ENCODE data around the gene VIPR2. TPM values are rescaled to one million over a fixed set of nuclear protein-coding genes. Genes with fewer than 3 reads are reported as not detected.

The VIPR2 gene
- total RNA-seq, 1 donor from 2014 or later: 0.92 TPM

- Histone ChIP-seq H3K79me2 (ENCODE audit: low read depth) (no peaks in the 10 kb centered on the region), H3K9me3 (ENCODE audit: low read depth) (no peaks in the 10 kb centered on the region), H3K4me1 (no peaks in the 10 kb centered on the region), H3K4me2 (no peak overlapping the region), H3K4me3 (no peak overlapping the region), H3K36me3 (no peaks in the 10 kb centered on the region), H4K20me1 (ENCODE audit: low read depth) (no peaks in the 10 kb centered on the region), H3K27me3 (no peaks in the 10 kb centered on the region), H2AFZ (replicated peaks) (no peak overlapping the region), H3K9ac (no peak overlapping the region), H3F3A (ENCODE audit: low read depth) (no peaks in the 10 kb centered on the region), H3K27ac (no peak overlapping the region)
- Mint-ChIP-seq H3K4me3 (no peak overlapping the region), H3K4me1 (peaks cover 35% of the 10 kb centered on the region), H3K9me3 (peaks cover 2% of the 10 kb centered on the region), H3K27ac (peak overlapping the region; percentile 53), H3K27me3 (ENCODE audit: insufficient read depth, low read depth) (peaks cover 7% of the 10 kb centered on the region), H3K36me3 (no peaks in the 10 kb centered on the region)
- no peak for DNase-seq (ENCODE audit: low spot score)
- TF ChIP-seq CTCF (IDR thresholded peaks at IDR 0.05): no peak
- TF ChIP-seq EZH2 (IDR thresholded peaks at IDR 0.05): no peak
- TF ChIP-seq EZH2phosphoT487 (IDR thresholded peaks at IDR 0.05): no peak
These were observed 73.4 kb downstream of the VIPR2 start for GRCh38 chr7:159071260-159071659.

- no peaks in the 10 kb centered on the region for H3K36me3 ChIP-seq
- no peak for DNase-seq (ENCODE audit: low spot score)
These were observed 74.1 kb downstream of the VIPR2 start for GRCh38 chr7:159070431-159071148.

GRCh38 chr7:159068893-159069448 is 75.7 kb downstream of the VIPR2 start:
- H3K27me3 ChIP-seq: no peaks in the 10 kb centered on the region
- no peak overlapping the region for H3K4me3 ChIP-seq
- Mint-ChIP-seq H3K4me3 (no peak overlapping the region), H3K36me3 (no peaks in the 10 kb centered on the region), H3K4me1 (peaks cover 38% of the 10 kb centered on the region), H3K27ac (peak overlapping the region; percentile 93), H3K27me3 (ENCODE audit: insufficient read depth, low read depth) (peaks cover 7% of the 10 kb centered on the region), H3K9me3 (peaks cover 5% of the 10 kb centered on the region)
- no peaks in the 10 kb centered on the region for H3K36me3 ChIP-seq
- no peak for DNase-seq (ENCODE audit: low spot score)
- H2AFZ ChIP-seq (replicated peaks): no peak overlapping the region
- no peak for TF ChIP-seq CTCF (IDR thresholded peaks at IDR 0.05)
- no peak for TF ChIP-seq EZH2 (IDR thresholded peaks at IDR 0.05)
- no peak for TF ChIP-seq EZH2phosphoT487 (IDR thresholded peaks at IDR 0.05)
- H3K9ac ChIP-seq: no peak overlapping the region
- no peak overlapping the region for H3K4me2 ChIP-seq
- no peaks in the 10 kb centered on the region for H3K9me3 ChIP-seq (ENCODE audit: low read depth)
- no peaks in the 10 kb centered on the region for H3K4me1 ChIP-seq
- no peaks in the 10 kb centered on the region for H3K79me2 ChIP-seq (ENCODE audit: low read depth)
- no peaks in the 10 kb centered on the region for H4K20me1 ChIP-seq (ENCODE audit: low read depth)
- no peaks in the 10 kb centered on the region for H3F3A ChIP-seq (ENCODE audit: low read depth)
- no peak overlapping the region for H3K27ac ChIP-seq

More at GRCh38 chr7:159070431-159071148, 74.1 kb downstream of the VIPR2 start:
- H3K4me3 Mint-ChIP-seq: no peak overlapping the region
- Histone ChIP-seq H4K20me1 (ENCODE audit: low read depth) (no peaks in the 10 kb centered on the region), H3K27ac (no peak overlapping the region), H3K4me2 (no peak overlapping the region), H3K9me3 (ENCODE audit: low read depth) (no peaks in the 10 kb centered on the region), H3K27me3 (no peaks in the 10 kb centered on the region), H3K4me1 (no peaks in the 10 kb centered on the region), H3F3A (ENCODE audit: low read depth) (no peaks in the 10 kb centered on the region), H3K4me3 (no peak overlapping the region), H2AFZ (replicated peaks) (no peak overlapping the region), H3K9ac (no peak overlapping the region), H3K79me2 (ENCODE audit: low read depth) (no peaks in the 10 kb centered on the region)
- peaks cover 2% of the 10 kb centered on the region for H3K9me3 Mint-ChIP-seq
- H3K36me3 Mint-ChIP-seq: no peaks in the 10 kb centered on the region
- no peak for TF ChIP-seq EZH2 (IDR thresholded peaks at IDR 0.05)
- TF ChIP-seq EZH2phosphoT487 (IDR thresholded peaks at IDR 0.05): no peak
- no peak for TF ChIP-seq CTCF (IDR thresholded peaks at IDR 0.05)
- H3K27me3 Mint-ChIP-seq (ENCODE audit: insufficient read depth, low read depth): peaks cover 7% of the 10 kb centered on the region
- peaks cover 35% of the 10 kb centered on the region for H3K4me1 Mint-ChIP-seq
- peak overlapping the region; percentile 65 for H3K27ac Mint-ChIP-seq
